RWPE2 (cell line): ENCODE data around the gene PSTPIP1.
A peak's percentile ranks its signal among the peaks of the same experiment; 100 is the strongest.

Experiments used
- ATAC-seq: fragments of 200-7000 bp; cut with Tn5 transposase; 3 replicates; pipeline ENCODE4 v1.9.1; 2021; ENCODE audit warnings: low read depth
- DNase-seq: peaks from one replicate; pipeline ENCODE4 v3.0.0-alpha.2; 2020; ENCODE audit warnings: low spot score
- H3K27ac ChIP-seq: fragments of 450-650 bp; 2 replicates; pipeline ENCODE4 v1.5.1; 2017; ENCODE audit warnings: mild to moderate bottlenecking; ENCODE audit not compliant: poor library complexity, severe bottlenecking
- H3K27me3 ChIP-seq: fragments of 250-450 bp; sonication (Bioruptor Pico); 2 replicates; pipeline ENCODE4 v1.5.1; 2021; ENCODE audit warnings: mild to moderate bottlenecking, moderate library complexity; ENCODE audit not compliant: insufficient read depth, poor library complexity, severe bottlenecking
- H3K36me3 ChIP-seq: fragments of 250-450 bp; sonication (Bioruptor Pico); 2 replicates; pipeline ENCODE4 v1.5.1; 2020; ENCODE audit warnings: low read depth, mild to moderate bottlenecking, moderate library complexity
- H3K4me1 ChIP-seq: fragments of 250-450 bp; sonication (Bioruptor Pico); 2 replicates; pipeline ENCODE4 v1.5.1; 2021; ENCODE audit warnings: mild to moderate bottlenecking, moderate library complexity; ENCODE audit not compliant: insufficient read depth, poor library complexity, severe bottlenecking
- H3K4me3 ChIP-seq: fragments of 250-450 bp; sonication (Bioruptor Pico); 2 replicates; pipeline ENCODE4 v1.5.1; 2021; ENCODE audit warnings: mild to moderate bottlenecking, moderate library complexity; ENCODE audit not compliant: severe bottlenecking
- H3K9me3 ChIP-seq: fragments of 250-450 bp; sonication (Bioruptor Pico); 2 replicates; pipeline ENCODE4 v1.5.1; 2021; ENCODE audit warnings: mild to moderate bottlenecking, moderate library complexity; ENCODE audit not compliant: severe bottlenecking
- CTCF ChIP-seq: fragments of 450-650 bp; IDR thresholded peaks from one replicate; pipeline ENCODE4 v1.5.1; 2017; ENCODE audit warnings: mild to moderate bottlenecking, moderate library complexity; ENCODE audit not compliant: poor library complexity, severe bottlenecking

Gene PSTPIP1

DNA sequence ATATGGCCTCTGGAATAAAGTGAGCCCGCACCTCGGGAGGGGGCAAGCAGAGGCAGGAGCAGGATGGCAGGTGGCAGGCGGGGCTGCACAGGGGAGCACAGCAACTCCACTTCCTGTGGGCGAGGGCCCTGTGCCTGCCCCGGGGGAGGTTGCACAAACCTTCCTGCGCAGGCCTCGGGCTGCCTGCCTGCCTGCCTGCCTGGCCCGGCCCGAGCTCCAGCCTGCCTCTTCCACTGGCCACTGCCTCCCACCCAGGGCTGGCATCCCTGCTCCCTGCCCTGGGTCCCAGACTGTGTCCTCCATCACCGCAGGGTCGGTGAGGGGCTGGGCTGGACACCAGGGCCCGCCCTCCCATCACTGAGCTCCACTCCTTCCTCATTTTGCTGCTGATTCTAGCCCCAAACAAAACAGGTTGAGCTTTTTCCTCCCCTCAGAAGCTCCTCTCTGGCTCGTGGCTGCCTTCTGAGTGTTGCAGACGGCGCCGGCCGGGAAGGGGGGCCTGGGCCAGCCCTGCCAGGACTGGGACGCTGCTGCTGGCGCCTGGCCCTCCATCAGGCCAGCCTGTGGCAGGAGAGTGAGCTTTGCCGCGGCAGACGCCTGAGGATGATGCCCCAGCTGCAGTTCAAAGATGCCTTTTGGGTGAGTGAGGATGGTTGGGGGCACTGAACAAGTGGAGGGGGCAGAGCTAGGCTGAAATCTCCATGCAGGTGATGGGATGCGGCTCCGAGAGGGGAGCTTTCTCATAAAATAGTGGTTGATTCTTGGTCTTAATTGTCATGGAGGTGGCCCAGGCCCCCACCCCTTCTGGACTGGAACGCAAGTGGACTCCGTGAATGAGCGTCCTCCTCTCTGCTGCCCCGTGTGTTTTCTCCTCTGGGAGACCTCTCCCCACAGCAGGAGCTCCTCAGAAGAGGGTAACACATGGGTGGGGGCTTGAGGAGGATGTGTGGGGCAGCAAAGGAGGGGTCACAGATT is at the start of gene PSTPIP1:
TSS of gene PSTPIP1 (plus strand) at position 156 of the 975 bp plus-strand sequence. CDS start at position 604, 448 bp downstream.
- H3K9me3 ChIP-seq: no peaks in the 10 kb centered on the region
- H3K4me1 ChIP-seq: peaks cover 21% of the 10 kb centered on the region
- DNase-seq (peak; percentile 76), ATAC-seq (peak; percentile 72)
- no peaks in the 10 kb centered on the region for H3K27me3 ChIP-seq
- H3K4me3 ChIP-seq: no peak within 1 kb of the TSS
- no peaks in the 10 kb centered on the region for H3K36me3 ChIP-seq
- no peak for TF ChIP-seq CTCF
- H3K27ac ChIP-seq: peak within 1 kb of the TSS; percentile 0

DNA sequence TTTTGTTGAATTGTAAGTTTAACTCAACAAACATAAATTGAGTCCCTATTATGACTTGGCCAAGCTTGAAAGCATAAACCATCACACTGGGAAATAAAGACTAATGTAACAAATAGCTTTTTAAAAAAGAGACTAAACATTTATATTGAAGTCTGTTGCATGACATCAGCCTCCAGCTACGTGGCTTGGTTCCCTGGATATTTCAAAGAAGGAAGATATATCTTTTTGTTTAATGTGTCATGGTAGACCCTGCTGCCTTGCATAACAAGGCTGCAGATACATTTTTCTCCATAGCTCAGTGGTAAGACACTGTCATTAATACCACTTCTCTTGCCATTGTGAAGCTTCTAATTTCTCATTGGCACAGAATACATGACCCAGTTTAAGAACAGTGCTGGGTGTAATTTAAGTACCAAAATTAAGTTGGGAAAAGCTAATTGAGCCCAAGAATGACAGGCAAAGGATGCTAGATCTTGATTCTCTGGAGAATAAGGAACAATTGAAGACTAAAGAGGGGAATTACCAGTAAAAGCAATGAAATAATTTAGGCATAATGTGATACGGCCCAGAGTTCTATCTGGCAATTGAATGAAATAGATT is 49.3 kb upstream of the PSTPIP1 start:
- Histone ChIP-seq H3K27ac (no peak overlapping the region), H3K4me1 (no peaks in the 10 kb centered on the region), H3K9me3 (no peaks in the 10 kb centered on the region), H3K36me3 (peaks cover 76% of the 10 kb centered on the region), H3K4me3 (no peak overlapping the region), H3K27me3 (no peaks in the 10 kb centered on the region)
- ATAC-seq (no peak), DNase-seq (no peak)
- TF ChIP-seq CTCF: no peak

DNA sequence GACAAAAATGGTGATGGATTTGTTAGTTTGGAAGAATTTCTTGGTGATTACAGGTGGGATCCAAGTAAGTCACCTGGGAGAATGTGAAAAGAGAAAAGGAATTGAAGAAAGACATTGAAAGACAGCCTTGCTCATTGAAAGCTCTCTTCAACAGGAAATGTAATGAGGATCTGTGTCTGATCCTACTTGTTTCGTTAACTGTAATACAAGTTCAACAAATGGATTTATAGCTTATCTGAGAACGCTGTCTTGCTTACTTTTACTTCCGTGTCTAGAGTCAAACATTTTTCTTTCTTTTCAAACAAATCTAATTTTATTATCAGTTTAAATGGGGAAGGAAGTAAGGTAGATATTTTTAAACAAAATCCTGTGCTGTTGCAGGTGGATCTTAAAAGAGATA is 47.5 kb upstream of the PSTPIP1 start:
- Histone ChIP-seq H3K27me3 (no peaks in the 10 kb centered on the region), H3K4me3 (no peak overlapping the region), H3K4me1 (no peaks in the 10 kb centered on the region), H3K36me3 (peaks cover 59% of the 10 kb centered on the region), H3K9me3 (no peaks in the 10 kb centered on the region), H3K27ac (no peak overlapping the region)
- no peak for ATAC-seq
- no peak for TF ChIP-seq CTCF
- no peak for DNase-seq

DNA sequence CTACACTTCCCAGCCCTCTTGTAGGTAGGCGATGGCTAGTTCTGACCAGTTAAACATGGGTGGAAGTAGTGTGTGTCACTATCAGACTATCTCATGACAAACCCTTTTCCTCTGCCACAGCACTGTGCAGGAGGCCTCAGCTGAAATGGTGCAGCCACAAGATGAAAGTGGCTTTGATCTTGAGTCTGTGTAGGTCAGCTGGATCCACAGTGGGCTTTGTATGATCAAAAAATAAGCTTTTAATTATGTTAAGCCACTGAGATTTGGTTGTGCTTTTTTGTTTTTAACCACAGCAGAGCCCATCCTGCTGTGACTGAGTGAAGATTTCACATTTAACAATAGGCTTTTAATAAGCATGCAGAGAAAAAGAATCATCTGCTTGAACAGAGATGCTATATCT is 43.7 kb upstream of the PSTPIP1 start:
- ATAC-seq: no peak
- Histone ChIP-seq H3K4me1 (no peaks in the 10 kb centered on the region), H3K4me3 (no peak overlapping the region), H3K36me3 (peaks cover 29% of the 10 kb centered on the region), H3K27ac (no peak overlapping the region), H3K27me3 (no peaks in the 10 kb centered on the region), H3K9me3 (no peaks in the 10 kb centered on the region)
- TF ChIP-seq CTCF: no peak
- no peak for DNase-seq
